C4-2B (cell line): ENCODE data around the gene DEDD2.

Experiments
- ZFX ChIP-seq: fragments of 450-650 bp; IDR thresholded peaks from 2 replicates; pipeline ENCODE4 v1.6.1; 2017
- TF ChIP-seq, protein P1 (sequence below): fragments of 450-650 bp; conservative IDR thresholded peaks from 2 replicates; pipeline ENCODE4 v1.5.1; 2017; ENCODE audit warnings: mild to moderate bottlenecking

DNA sequence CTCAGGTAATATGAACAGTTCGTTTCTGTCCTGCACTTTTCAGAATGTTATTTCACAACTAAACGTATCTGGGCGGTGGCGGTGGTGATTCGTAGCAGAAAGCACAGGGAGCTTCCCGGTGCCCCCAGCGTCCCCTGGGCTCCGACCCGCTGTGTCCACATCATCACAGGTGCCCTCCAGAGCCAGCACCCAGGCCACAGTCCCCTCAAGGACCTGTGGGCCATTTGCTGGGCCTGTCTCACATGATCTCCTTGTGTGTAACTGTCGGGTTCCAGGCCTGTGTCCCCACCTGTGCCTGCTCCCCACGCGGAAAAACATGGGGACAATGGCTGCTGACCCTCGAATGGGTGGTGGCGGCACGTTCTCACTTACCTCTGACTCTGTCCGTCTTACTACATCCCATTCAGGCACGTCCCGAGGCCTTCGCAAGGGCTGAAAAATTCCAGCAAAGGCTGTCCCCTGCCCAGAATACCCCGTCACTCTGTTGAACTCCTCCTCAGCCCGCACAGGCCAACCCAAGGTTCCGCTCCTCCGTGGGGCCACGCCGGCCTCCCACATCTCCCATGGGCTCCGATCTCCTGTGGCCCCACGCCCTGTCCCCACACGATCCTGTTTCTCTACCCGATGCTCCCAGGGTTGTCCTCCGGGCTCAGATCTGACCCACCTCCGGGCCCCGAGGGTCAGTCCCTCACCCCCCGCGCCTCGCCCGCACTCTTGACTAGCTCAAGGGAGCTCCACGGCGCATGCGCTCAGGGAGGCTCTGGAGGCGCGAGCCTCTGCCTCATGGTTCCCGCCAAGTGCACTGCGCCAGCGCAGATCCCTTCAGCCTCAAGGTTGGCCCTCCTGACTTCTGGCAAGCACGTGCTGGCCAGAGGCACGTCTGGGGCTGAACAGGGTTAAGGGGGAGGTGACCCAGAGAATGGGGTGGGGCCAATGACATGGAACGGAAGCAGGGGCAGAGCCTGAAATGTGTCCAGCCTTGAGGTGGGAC is 21.2 kb downstream of the DEDD2 start:
- TF ChIP-seq, protein P1, sequence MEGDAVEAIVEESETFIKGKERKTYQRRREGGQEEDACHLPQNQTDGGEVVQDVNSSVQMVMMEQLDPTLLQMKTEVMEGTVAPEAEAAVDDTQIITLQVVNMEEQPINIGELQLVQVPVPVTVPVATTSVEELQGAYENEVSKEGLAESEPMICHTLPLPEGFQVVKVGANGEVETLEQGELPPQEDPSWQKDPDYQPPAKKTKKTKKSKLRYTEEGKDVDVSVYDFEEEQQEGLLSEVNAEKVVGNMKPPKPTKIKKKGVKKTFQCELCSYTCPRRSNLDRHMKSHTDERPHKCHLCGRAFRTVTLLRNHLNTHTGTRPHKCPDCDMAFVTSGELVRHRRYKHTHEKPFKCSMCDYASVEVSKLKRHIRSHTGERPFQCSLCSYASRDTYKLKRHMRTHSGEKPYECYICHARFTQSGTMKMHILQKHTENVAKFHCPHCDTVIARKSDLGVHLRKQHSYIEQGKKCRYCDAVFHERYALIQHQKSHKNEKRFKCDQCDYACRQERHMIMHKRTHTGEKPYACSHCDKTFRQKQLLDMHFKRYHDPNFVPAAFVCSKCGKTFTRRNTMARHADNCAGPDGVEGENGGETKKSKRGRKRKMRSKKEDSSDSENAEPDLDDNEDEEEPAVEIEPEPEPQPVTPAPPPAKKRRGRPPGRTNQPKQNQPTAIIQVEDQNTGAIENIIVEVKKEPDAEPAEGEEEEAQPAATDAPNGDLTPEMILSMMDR, result no peak
- no peak for TF ChIP-seq ZFX
